ENCODE measurements around the gene GARNL3. TPM values are rescaled to one million over a fixed set of nuclear protein-coding genes. Genes with fewer than 3 reads are reported as not detected.

GARNL3 gene
- total RNA-seq (ENCODE audit: unreplicated experiment), result 3.3 TPM
- long read RNA-seq, result 0 reads

- no peak for TF ChIP-seq CTCF (IDR thresholded peaks at IDR 0.05; ENCODE audit: unreplicated experiment)
- H3K27ac Mint-ChIP-seq (ENCODE audit: unreplicated experiment), result no peak within 1 kb of the TSS
- H3K36me3 Mint-ChIP-seq (ENCODE audit: low read depth, unreplicated experiment), result no peaks in the 10 kb centered on the region
- H3K27me3 Mint-ChIP-seq (ENCODE audit: unreplicated experiment), result no peaks in the 10 kb centered on the region
- DNase-seq (ENCODE audit: low spot score), result no peak
- H3K4me1 Mint-ChIP-seq (ENCODE audit: unreplicated experiment), result no peaks in the 10 kb centered on the region
- H3K4me3 Mint-ChIP-seq (ENCODE audit: unreplicated experiment), result no peak within 1 kb of the TSS
- H3K9me3 Mint-ChIP-seq (ENCODE audit: unreplicated experiment), result no peaks in the 10 kb centered on the region
These were observed at the start of gene GARNL3 for GRCh38 chr9:127264462-127265219. TSS of gene GARNL3 (plus strand) at chr9:127264774. CDS start at chr9:127264878, 104 bp downstream.

GRCh38 chr9:127215268-127216209 lies 49.0 kb upstream of the GARNL3 start:
- H3K4me1 Mint-ChIP-seq (ENCODE audit: unreplicated experiment), result no peaks in the 10 kb centered on the region
- no peak overlapping the region for H3K27ac Mint-ChIP-seq (ENCODE audit: unreplicated experiment)
- no peak for DNase-seq (ENCODE audit: low spot score)
- no peaks in the 10 kb centered on the region for H3K36me3 Mint-ChIP-seq (ENCODE audit: low read depth, unreplicated experiment)
- no peak for TF ChIP-seq CTCF (IDR thresholded peaks at IDR 0.05; ENCODE audit: unreplicated experiment)
- H3K27me3 Mint-ChIP-seq (ENCODE audit: unreplicated experiment), result peaks cover 5% of the 10 kb centered on the region
- H3K4me3 Mint-ChIP-seq (ENCODE audit: unreplicated experiment), result no peak overlapping the region
- no peaks in the 10 kb centered on the region for H3K9me3 Mint-ChIP-seq (ENCODE audit: unreplicated experiment)

GRCh38 chr9:127216210-127216887 lies 48.2 kb upstream of the GARNL3 start:
- Mint-ChIP-seq H3K4me1 (ENCODE audit: unreplicated experiment) (no peaks in the 10 kb centered on the region), H3K27me3 (ENCODE audit: unreplicated experiment) (peaks cover 2% of the 10 kb centered on the region)
- TF ChIP-seq CTCF (IDR thresholded peaks at IDR 0.05; ENCODE audit: unreplicated experiment), result no peak

GRCh38 chr9:127216888-127217217 lies 47.7 kb upstream of the GARNL3 start:
- Mint-ChIP-seq H3K9me3 (ENCODE audit: unreplicated experiment) (no peaks in the 10 kb centered on the region), H3K36me3 (ENCODE audit: low read depth, unreplicated experiment) (no peaks in the 10 kb centered on the region), H3K4me1 (ENCODE audit: unreplicated experiment) (no peaks in the 10 kb centered on the region), H3K4me3 (ENCODE audit: unreplicated experiment) (no peak overlapping the region), H3K27me3 (ENCODE audit: unreplicated experiment) (peaks cover 2% of the 10 kb centered on the region), H3K27ac (ENCODE audit: unreplicated experiment) (no peak overlapping the region)
- no peak for DNase-seq (ENCODE audit: low spot score)
- no peak for TF ChIP-seq CTCF (IDR thresholded peaks at IDR 0.05; ENCODE audit: unreplicated experiment)

More at GRCh38 chr9:127216210-127216887, 48.2 kb upstream of the GARNL3 start:
- Mint-ChIP-seq H3K9me3 (ENCODE audit: unreplicated experiment) (no peaks in the 10 kb centered on the region), H3K27ac (ENCODE audit: unreplicated experiment) (no peak overlapping the region), H3K4me3 (ENCODE audit: unreplicated experiment) (no peak overlapping the region), H3K36me3 (ENCODE audit: low read depth, unreplicated experiment) (no peaks in the 10 kb centered on the region)
- DNase-seq (ENCODE audit: low spot score), result no peak
